NCI-H2171 treated with DMSO at 0.1 percent for 48 hours (cell line): ENCODE measurements around the gene SCN9A.

Source experiments
- DNase-seq: peaks from one replicate; lab custom pipeline; 2025; lab: John Stamatoyannopoulos, UW

The SCN9A gene

GRCh38 chr2:166179201-166179600, 196.5 kb downstream of the SCN9A start:
- no peak for DNase-seq

- no peak for DNase-seq
Measured at GRCh38 chr2:166173263-166173662, 202.5 kb downstream of the SCN9A start.

GRCh38 chr2:166171216-166171615, 204.5 kb downstream of the SCN9A start:
- DNase-seq, result no peak

- no peak for DNase-seq
Measured at GRCh38 chr2:166170356-166170755, 205.4 kb downstream of the SCN9A start.

GRCh38 chr2:166167449-166167848, 208.3 kb downstream of the SCN9A start:
- no peak for DNase-seq

- DNase-seq, result no peak
Measured at GRCh38 chr2:166163775-166164174, 212.0 kb downstream of the SCN9A start.

GRCh38 chr2:166158546-166158945, 217.2 kb downstream of the SCN9A start:
- DNase-seq, result no peak

- DNase-seq, result no peak
Measured at GRCh38 chr2:166157578-166157977, 218.2 kb downstream of the SCN9A start.

GRCh38 chr2:166156985-166157490, 218.7 kb downstream of the SCN9A start:
- no peak for DNase-seq

- no peak for DNase-seq
Measured at GRCh38 chr2:166155589-166155988, 220.2 kb downstream of the SCN9A start.

- no peak for DNase-seq
Measured at GRCh38 chr2:166154685-166155338, 220.9 kb downstream of the SCN9A start.

GRCh38 chr2:166152064-166152463, 223.7 kb downstream of the SCN9A start:
- DNase-seq, result no peak

GRCh38 chr2:166148500-166149400, 227.0 kb downstream of the SCN9A start:
- DNase-seq, result no peak

- no peak for DNase-seq
Measured at GRCh38 chr2:166147883-166148282, 227.9 kb downstream of the SCN9A start.
